ENCODE results near the gene MRI1. TPM values are rescaled to one million over a fixed set of nuclear protein-coding genes. Genes with fewer than 3 reads are reported as not detected.

The MRI1 gene
- total and polyA plus RNA-seq, 2 of the 4 experiments (the other 2 are of a cell fraction): 26.7 to 37.6 TPM

DNA sequence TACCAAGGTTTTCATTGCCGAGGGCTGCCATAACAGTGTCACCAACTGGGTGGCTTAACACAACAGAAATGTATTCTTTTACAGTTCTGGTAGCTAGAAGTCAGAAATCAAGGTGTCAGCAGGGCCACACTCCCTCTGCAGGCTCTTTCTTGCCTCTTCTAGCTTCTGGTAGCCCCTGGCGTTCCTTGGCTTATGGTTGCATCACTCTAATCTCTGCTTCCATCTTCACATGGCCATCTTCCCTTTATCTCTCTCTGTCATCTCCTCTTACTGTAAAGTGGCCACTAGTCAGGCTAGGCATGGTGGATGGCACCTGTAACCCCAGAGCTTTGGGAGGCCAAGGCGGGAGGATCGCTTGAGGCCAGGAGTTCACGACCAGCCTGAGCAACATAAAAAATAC lies 38.0 kb upstream of the MRI1 start:
- H4K8ac ChIP-seq (ENCODE audit: low read depth in 2 of 2, low read length in 2 of 2): no peak overlapping the region
- ChIA-PET POLR2A (ENCODE audit: unreplicated experiment) (no interaction called here), CTCF (no interaction called here)
- DNase-seq (no peak), ATAC-seq (ENCODE audit: low read depth) (no peak)
- WGBS, 2 experiments (ENCODE audit: extremely low coverage in 2 of 2, insufficient read length in 1 of 2): no CpG with 5 or more reads among the region's 5 CpGs
- H3K56ac ChIP-seq (ENCODE audit: extremely low read depth, insufficient read depth, low read length): no peak overlapping the region
- no TSS peak for BruUV-seq (replicated peaks)
- no peak overlapping the region for H4K5ac ChIP-seq (ENCODE audit: low read depth, low read length)
- H2AK5ac ChIP-seq (ENCODE audit: low read depth, low read length): no peak overlapping the region
- H3K23ac ChIP-seq (ENCODE audit: low read depth, low read length): no peak overlapping the region
- H2BK120ac ChIP-seq (ENCODE audit: low read depth, low read length): no peak overlapping the region
- no peak overlapping the region for H2BK20ac ChIP-seq (ENCODE audit: low read depth, low read length)
- in situ Hi-C loops (cut with MboI; ENCODE audit: low sequenced_read_pairs): loop anchor here (25.0 kb wide), 1 partner anchor 739 kb away; the partner anchor contains the start of gene NFIX
- TF ChIP-seq RAD21 (IDR thresholded peaks at IDR 0.05; ENCODE audit: low read length) (no peak), POLR2A (IDR thresholded peaks at IDR 0.05; ENCODE audit: low read depth, low read length) (no peak), SMC3 (IDR thresholded peaks at IDR 0.05; ENCODE audit: low read depth, low read length) (no peak), RFX5 (IDR thresholded peaks at IDR 0.05; ENCODE audit: low read depth, low read length) (no peak), CEBPB (IDR thresholded peaks at IDR 0.05; ENCODE audit: low read depth, low read length) (no peak), MAFK (IDR thresholded peaks at IDR 0.05; ENCODE audit: low read depth, low read length) (no peak), MXI1 (IDR thresholded peaks at IDR 0.05; ENCODE audit: borderline replicate concordance, low read depth, low read length) (no peak), FOS (IDR thresholded peaks at IDR 0.05; ENCODE audit: low read depth, low read length) (no peak), NFE2L2 (IDR thresholded peaks at IDR 0.05; ENCODE audit: low read depth, low read length) (no peak), CHD1 (IDR thresholded peaks at IDR 0.05; ENCODE audit: low read depth, low read length) (no peak), MAZ (IDR thresholded peaks at IDR 0.05; ENCODE audit: borderline replicate concordance, low read depth, low read length) (no peak)
- TF ChIP-seq, protein P1, sequence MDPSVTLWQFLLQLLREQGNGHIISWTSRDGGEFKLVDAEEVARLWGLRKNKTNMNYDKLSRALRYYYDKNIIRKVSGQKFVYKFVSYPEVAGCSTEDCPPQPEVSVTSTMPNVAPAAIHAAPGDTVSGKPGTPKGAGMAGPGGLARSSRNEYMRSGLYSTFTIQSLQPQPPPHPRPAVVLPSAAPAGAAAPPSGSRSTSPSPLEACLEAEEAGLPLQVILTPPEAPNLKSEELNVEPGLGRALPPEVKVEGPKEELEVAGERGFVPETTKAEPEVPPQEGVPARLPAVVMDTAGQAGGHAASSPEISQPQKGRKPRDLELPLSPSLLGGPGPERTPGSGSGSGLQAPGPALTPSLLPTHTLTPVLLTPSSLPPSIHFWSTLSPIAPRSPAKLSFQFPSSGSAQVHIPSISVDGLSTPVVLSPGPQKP (IDR thresholded peaks at IDR 0.05; ENCODE audit: borderline replicate concordance, low read depth, low read length): no peak
- H2BK15ac ChIP-seq (ENCODE audit: low read depth, low read length): no peak overlapping the region
- no peak overlapping the region for H2BK5ac ChIP-seq (ENCODE audit: low read depth, low read length, poor library complexity, severe bottlenecking)
- H4K20me1 ChIP-seq (ENCODE audit: insufficient read depth, low read length): peaks cover 2% of the 10 kb centered on the region
- no peak overlapping the region for H3K14ac ChIP-seq (replicated peaks; ENCODE audit: low read depth, low read length)
- H3K79me1 ChIP-seq (ENCODE audit: low read depth in 1 of 2, low read length in 2 of 2): 0 out of 4 replicates have a peak, but pooled peaks cover 0 to 3% of the 10 kb centered on the region in 2 experiments
- no peak overlapping the region for H2AK9ac ChIP-seq (replicated peaks; ENCODE audit: low read depth, low read length, poor library complexity)
- H3K27me3 ChIP-seq (ENCODE audit: control insufficient read depth, insufficient read depth, low read length): no peaks in the 10 kb centered on the region
- no peak overlapping the region for H3K4me3 ChIP-seq (ENCODE audit: insufficient read depth, low read depth, low read length)
- dilution Hi-C loops (cut with HindIII; ENCODE audit: low sequenced_read_pairs, unreplicated experiment): no loop called here
- H3K4ac ChIP-seq (ENCODE audit: low read depth, low read length): no peak overlapping the region
- H3K9me1 ChIP-seq (ENCODE audit: insufficient read depth, low read length): peaks cover 14% of the 10 kb centered on the region; the same call in 1 of the 2 replicates
- H3K9me3 ChIP-seq (ENCODE audit: control insufficient read depth, insufficient read depth, low read length): no peaks in the 10 kb centered on the region
- H3K9ac ChIP-seq (ENCODE audit: low read depth, low read length): no peak overlapping the region
- peaks cover 10% of the 10 kb centered on the region for H3K4me1 ChIP-seq (ENCODE audit: control insufficient read depth, insufficient read depth, low read length)
- H2AFZ ChIP-seq (replicated peaks; ENCODE audit: low read length, poor library complexity): no peak overlapping the region
- H3K4me2 ChIP-seq (ENCODE audit: low read depth, low read length): no peak overlapping the region
- intact Hi-C loops (cut with micrococcal nuclease): no loop called here
- H4K91ac ChIP-seq (ENCODE audit: insufficient read depth, low read depth, low read length): no peak overlapping the region
- H3K27ac ChIP-seq (ENCODE audit: insufficient read depth, low read length): no peak overlapping the region
- no peaks in the 10 kb centered on the region for H3K36me3 ChIP-seq (ENCODE audit: control insufficient read depth, insufficient read depth, low read length)
- H3K18ac ChIP-seq (ENCODE audit: low read depth, low read length): no peak overlapping the region

Measured in IMR-90 (cell line).